K562 (cell line): ENCODE measurements around the gene LRRC26. TPM values are rescaled to one million over a fixed set of nuclear protein-coding genes. Genes with fewer than 3 reads are reported as not detected.

Experiments
- ATF3 ChIP-seq, 2 experiments: fragments of 450-650 bp in 1 of 2; sonication (generic) in 1 of 2; formaldehyde crosslinking in 1 of 2; IDR thresholded peaks in 1 of 2; conservative IDR thresholded peaks in 1 of 2; 2 replicates each; pipeline versions ENCODE4 v1.6.1 to v1.8.1; 2016 to 2023; ENCODE audit warnings: mild to moderate bottlenecking in 2 of 2, moderate library complexity in 2 of 2, inconsistent platforms in 1 of 2, missing genetic modification reagents in 1 of 2
- BACH1 ChIP-seq: fragments of 200-800 bp; sonication (Bioruptor generic); IDR thresholded peaks from 2 replicates; pipeline ENCODE4 v1.6.1; 2016; ENCODE audit warnings: missing genetic modification characterization, missing compliant biosample characterization
- BCOR ChIP-seq: fragments of 450-650 bp; IDR thresholded peaks from 2 replicates; pipeline ENCODE4 v1.6.1; 2016
- BHLHE40 ChIP-seq: IDR thresholded peaks from 2 replicates; pipeline ENCODE4 v1.6.1; 2011; ENCODE audit warnings: low read length, improper control_type of control experiment
- BMI1 ChIP-seq: fragments of 150-350 bp; IDR thresholded peaks from 2 replicates; pipeline ENCODE4 v1.6.1; 2014; ENCODE audit warnings: low read length
- DIDO1 ChIP-seq: fragments of 450-650 bp; IDR thresholded peaks from 2 replicates; pipeline ENCODE4 v1.6.1; 2016; ENCODE audit warnings: low read depth, missing biosample characterization, missing genetic modification characterization
- HDGF ChIP-seq: fragments of 450-650 bp; IDR thresholded peaks from 2 replicates; pipeline ENCODE4 v1.6.1; 2016
- KDM2B ChIP-seq: fragments of 250-450 bp; sonication (Bioruptor Pico); IDR thresholded peaks from 2 replicates; pipeline ENCODE4 v1.8.0; 2021; ENCODE audit warnings: mild to moderate bottlenecking, moderate library complexity
- MAFG ChIP-seq: fragments of 450-650 bp; conservative IDR thresholded peaks from 2 replicates; pipeline ENCODE4 v1.6.1; 2016; ENCODE audit warnings: missing genetic modification characterization, missing compliant biosample characterization
- PHF8 ChIP-seq: fragments of 200-600 bp; sonication (generic); IDR thresholded peaks from 2 replicates; pipeline ENCODE4 v1.6.1; 2012; ENCODE audit warnings: mixed run types, mild to moderate bottlenecking, inconsistent platforms, low read length, moderate library complexity, borderline replicate concordance
- ZNF239 ChIP-seq: fragments of 250-450 bp; sonication (Bioruptor Pico); IDR thresholded peaks from 2 replicates; pipeline ENCODE4 v1.4.0; 2020; ENCODE audit warnings: mild to moderate bottlenecking
- ZNF644 ChIP-seq: fragments of 200-800 bp; sonication (Bioruptor generic); IDR thresholded peaks from 2 replicates; pipeline ENCODE4 v1.6.1; 2016; ENCODE audit warnings: low read depth, missing genetic modification characterization, missing compliant biosample characterization
- polyA plus RNA-seq, 8 experiments: library from polyadenylated mRNA; depleted of rRNA in 4 of 8; stranded (reverse) in 5 of 8; unstranded in 3 of 8; fragments of >200 nt; fragmentation: Nextera tagmentation in 2 of 8; fragmentation: Illumina TruSeq in 1 of 8; extraction: Ambion mirVana in 2 of 8; extraction: Trizol in 1 of 8; gene quantifications; 2 replicates each; pipeline versions ENCODE4 v1.2.1 to v1.2.3, GENCODE V29; 2011 to 2014; ENCODE audit warnings: inconsistent platforms in 1 of 8, missing spikeins in 1 of 8
- total RNA-seq, 7 experiments: library from RNA; depleted of rRNA in 6 of 7; stranded (reverse); fragments of >200 nt in 6 of 7; fragmentation: Illumina TruSeq in 2 of 7; extraction: Trizol in 2 of 7; gene quantifications; 2 replicates each; pipeline versions ENCODE4 v1.2.1 to v1.2.3, GENCODE V29; 2011 to 2021; ENCODE audit warnings: low replicate concordance in 1 of 7
- TF ChIP-seq, protein P1 (sequence below): IDR thresholded peaks from 2 replicates; pipeline ENCODE4 v1.6.1; 2012; ENCODE audit warnings: low read depth, low read length, improper control_type of control experiment, borderline replicate concordance
- TF ChIP-seq, protein P2 (sequence below): sonication (generic); formaldehyde crosslinking; IDR thresholded peaks from 2 replicates; pipeline ENCODE4 v1.8.1; 2023; ENCODE audit warnings: missing genetic modification reagents, mild to moderate bottlenecking, borderline replicate concordance

Gene LRRC26
- total and polyA plus RNA-seq, 9 of the 15 experiments (the other 6 are each of a cell fraction or from before 2014, with no cell fraction given), result not detected

- TF ChIP-seq, protein P1, sequence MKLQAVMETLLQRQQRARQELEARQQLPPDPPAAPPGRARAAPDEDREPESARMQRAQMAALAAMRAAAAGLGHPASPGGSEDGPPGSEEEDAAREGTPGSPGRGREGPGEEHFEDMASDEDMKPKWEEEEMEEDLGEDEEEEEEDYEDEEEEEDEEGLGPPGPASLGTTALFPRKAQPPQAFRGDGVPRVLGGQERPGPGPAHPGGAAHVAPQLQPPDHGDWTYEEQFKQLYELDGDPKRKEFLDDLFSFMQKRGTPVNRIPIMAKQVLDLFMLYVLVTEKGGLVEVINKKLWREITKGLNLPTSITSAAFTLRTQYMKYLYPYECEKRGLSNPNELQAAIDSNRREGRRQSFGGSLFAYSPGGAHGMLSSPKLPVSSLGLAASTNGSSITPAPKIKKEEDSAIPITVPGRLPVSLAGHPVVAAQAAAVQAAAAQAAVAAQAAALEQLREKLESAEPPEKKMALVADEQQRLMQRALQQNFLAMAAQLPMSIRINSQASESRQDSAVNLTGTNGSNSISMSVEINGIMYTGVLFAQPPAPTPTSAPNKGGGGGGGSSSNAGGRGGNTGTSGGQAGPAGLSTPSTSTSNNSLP, result no peak
- TF ChIP-seq BCOR, result no peak
- no peak for TF ChIP-seq ZNF239 (CRISPR knock-in tag)
- no peak for TF ChIP-seq BACH1 (tag)
- no peak for TF ChIP-seq BMI1
- peak; percentile 85 for TF ChIP-seq DIDO1
- no peak for TF ChIP-seq ATF3 (IDR thresholded peaks at IDR 0.05)
- 0 out of 2 replicates have a peak, but pooled peaks have one; percentile 31 for TF ChIP-seq ATF3 (CRISPR knock-in tag; conservative IDR thresholded peaks at IDR 0.05)
- no peak for TF ChIP-seq ZNF644 (tag)
- 0 out of 2 replicates have a peak, but pooled peaks have one; percentile 10 for TF ChIP-seq BHLHE40
- no peak for TF ChIP-seq MAFG (tag)
- TF ChIP-seq PHF8, result peak; percentile 91; the same call in 1 of the 2 replicates
- TF ChIP-seq HDGF, result no peak
- TF ChIP-seq, protein P2, sequence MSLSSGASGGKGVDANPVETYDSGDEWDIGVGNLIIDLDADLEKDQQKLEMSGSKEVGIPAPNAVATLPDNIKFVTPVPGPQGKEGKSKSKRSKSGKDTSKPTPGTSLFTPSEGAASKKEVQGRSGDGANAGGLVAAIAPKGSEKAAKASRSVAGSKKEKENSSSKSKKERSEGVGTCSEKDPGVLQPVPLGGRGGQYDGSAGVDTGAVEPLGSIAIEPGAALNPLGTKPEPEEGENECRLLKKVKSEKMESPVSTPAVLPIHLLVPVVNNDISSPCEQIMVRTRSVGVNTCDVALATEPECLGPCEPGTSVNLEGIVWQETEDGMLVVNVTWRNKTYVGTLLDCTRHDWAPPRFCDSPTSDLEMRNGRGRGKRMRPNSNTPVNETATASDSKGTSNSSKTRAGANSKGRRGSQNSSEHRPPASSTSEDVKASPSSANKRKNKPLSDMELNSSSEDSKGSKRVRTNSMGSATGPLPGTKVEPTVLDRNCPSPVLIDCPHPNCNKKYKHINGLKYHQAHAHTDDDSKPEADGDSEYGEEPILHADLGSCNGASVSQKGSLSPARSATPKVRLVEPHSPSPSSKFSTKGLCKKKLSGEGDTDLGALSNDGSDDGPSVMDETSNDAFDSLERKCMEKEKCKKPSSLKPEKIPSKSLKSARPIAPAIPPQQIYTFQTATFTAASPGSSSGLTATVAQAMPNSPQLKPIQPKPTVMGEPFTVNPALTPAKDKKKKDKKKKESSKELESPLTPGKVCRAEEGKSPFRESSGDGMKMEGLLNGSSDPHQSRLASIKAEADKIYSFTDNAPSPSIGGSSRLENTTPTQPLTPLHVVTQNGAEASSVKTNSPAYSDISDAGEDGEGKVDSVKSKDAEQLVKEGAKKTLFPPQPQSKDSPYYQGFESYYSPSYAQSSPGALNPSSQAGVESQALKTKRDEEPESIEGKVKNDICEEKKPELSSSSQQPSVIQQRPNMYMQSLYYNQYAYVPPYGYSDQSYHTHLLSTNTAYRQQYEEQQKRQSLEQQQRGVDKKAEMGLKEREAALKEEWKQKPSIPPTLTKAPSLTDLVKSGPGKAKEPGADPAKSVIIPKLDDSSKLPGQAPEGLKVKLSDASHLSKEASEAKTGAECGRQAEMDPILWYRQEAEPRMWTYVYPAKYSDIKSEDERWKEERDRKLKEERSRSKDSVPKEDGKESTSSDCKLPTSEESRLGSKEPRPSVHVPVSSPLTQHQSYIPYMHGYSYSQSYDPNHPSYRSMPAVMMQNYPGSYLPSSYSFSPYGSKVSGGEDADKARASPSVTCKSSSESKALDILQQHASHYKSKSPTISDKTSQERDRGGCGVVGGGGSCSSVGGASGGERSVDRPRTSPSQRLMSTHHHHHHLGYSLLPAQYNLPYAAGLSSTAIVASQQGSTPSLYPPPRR, result no peak
- TF ChIP-seq KDM2B (CRISPR knock-in tag), result no peak
Observed at GRCh38 chr9:137205126-137206069, 35.5 kb upstream of the LRRC26 start, which contains the start of the genes NDOR1 and TMEM203 (continued).
